Skeletal muscle satellite cell (primary cell): ENCODE data around the gene SLC15A3.

Source experiments
- H3K27me3 ChIP-seq: 2 replicates; pipeline ENCODE4 v1.7.0; 2013; ENCODE audit warnings: low read length; ENCODE audit not compliant: control insufficient read depth, insufficient read depth
- H3K36me3 ChIP-seq: 2 replicates; pipeline ENCODE4 v1.7.0; 2013; ENCODE audit warnings: mild to moderate bottlenecking, control low read depth, low read length; ENCODE audit not compliant: insufficient read depth
- H3K4me1 ChIP-seq: 2 replicates; pipeline ENCODE4 v1.7.0; 2013; ENCODE audit warnings: low read length; ENCODE audit not compliant: control insufficient read depth, insufficient read depth
- H3K4me2 ChIP-seq: 2 replicates; pipeline ENCODE4 v1.7.0; 2013; ENCODE audit warnings: mild to moderate bottlenecking, low read length
- H3K4me3 ChIP-seq: 2 replicates; pipeline ENCODE4 v1.7.0; 2013; ENCODE audit warnings: low read length
- H3K9ac ChIP-seq: 2 replicates; pipeline ENCODE4 v1.7.0; 2013; ENCODE audit warnings: mild to moderate bottlenecking, low read depth, low read length, moderate library complexity
- H3K9me3 ChIP-seq: replicated peaks from 2 replicates; pipeline ENCODE4 v1.7.0; 2013; ENCODE audit warnings: mild to moderate bottlenecking, control low read depth, low read length

The SLC15A3 gene

DNA sequence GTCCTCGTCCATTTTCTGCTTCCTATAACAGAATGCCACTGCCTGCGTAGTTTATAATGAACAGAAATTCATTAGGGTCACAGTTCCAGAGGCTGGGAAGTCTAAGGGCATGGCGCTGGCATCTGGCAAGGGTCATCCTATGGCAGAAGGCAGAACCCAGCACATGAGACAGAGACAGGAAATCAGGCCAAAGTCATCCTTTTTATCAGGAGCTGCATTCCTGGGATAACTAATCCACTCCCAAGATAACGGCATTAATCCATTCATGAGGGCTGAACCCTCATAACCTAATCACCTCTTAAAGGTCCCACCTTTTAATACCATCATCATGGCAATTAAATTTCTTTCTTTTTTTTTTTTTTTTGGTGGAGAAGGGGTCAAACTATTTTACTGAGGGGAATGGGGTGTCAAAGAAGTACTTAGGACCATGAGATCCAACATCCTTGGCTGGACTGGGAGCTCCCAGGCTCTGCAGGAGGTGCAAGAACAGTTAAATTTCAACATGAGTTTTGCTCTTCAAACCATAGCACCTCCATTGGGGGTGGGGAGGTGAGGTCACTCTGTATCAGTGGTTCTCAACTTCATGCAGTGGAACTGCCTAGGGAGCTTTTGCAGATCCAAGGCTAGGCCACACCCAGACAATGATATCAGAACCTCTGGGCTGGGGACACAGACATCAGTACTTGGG lies 33.6 kb downstream of the SLC15A3 start:
- Histone ChIP-seq H3K4me1 (peaks cover 17% of the 10 kb centered on the region), H3K9me3 (no peaks in the 10 kb centered on the region), H3K9ac (no peak overlapping the region), H3K4me3 (no peak overlapping the region), H3K4me2 (no peak overlapping the region), H3K36me3 (peaks cover 25% of the 10 kb centered on the region), H3K27me3 (no peaks in the 10 kb centered on the region)

DNA sequence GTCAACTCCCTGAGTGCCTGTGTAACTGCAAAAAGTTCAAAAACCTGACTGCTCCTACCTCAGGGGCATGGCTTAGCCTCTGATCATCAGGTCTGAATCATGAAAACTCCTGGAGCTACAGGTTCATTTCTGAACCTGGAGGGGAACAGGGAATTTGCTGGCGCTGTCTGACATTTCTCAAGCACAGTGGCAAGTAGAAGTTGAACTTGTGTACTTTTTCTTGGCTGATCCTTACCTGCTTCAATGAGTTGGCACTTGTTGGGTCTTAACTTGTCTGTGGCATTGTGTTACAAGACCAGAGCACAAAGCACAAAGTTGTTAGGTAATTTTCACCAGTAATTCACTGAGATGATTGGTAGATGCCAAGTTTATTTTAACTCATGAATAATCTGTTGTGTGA lies 34.7 kb downstream of the SLC15A3 start:
- no peak overlapping the region for H3K9ac ChIP-seq
- peaks cover 20% of the 10 kb centered on the region for H3K4me1 ChIP-seq
- H3K4me2 ChIP-seq: no peak overlapping the region
- no peak overlapping the region for H3K4me3 ChIP-seq
- peaks cover 19% of the 10 kb centered on the region for H3K36me3 ChIP-seq
- no peaks in the 10 kb centered on the region for H3K27me3 ChIP-seq
- no peaks in the 10 kb centered on the region for H3K9me3 ChIP-seq

DNA sequence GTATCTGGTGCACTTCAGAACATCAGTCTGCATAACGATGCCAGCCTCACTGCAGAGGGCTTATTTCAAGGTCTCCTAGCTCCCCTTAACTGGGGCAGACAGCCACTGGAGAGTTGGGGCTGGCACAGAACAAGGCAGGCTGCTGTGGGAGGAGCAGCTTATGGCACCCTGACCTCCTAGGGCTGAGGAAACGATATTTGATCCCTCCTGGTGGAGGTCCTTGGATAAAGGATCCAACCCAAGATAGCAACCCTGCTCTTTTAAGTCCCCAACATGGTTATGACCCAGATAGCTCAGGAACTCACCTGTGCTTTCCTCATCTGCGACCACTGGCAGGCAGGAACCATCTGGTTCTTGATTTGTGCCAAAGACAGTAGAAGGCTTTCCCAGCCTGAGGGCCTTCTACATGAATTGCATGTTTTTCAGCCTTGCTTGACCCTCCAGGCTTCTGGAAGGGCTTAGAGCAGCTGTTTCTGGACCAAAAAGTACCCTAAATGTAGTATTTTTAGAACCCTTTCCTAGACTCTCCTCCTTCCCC lies 35.2 kb downstream of the SLC15A3 start:
- no peak overlapping the region for H3K4me3 ChIP-seq
- H3K9ac ChIP-seq: no peak overlapping the region
- peaks cover 14% of the 10 kb centered on the region for H3K36me3 ChIP-seq
- peaks cover 3% of the 10 kb centered on the region for H3K27me3 ChIP-seq
- peaks cover 20% of the 10 kb centered on the region for H3K4me1 ChIP-seq
- no peaks in the 10 kb centered on the region for H3K9me3 ChIP-seq
- H3K4me2 ChIP-seq: no peak overlapping the region

DNA sequence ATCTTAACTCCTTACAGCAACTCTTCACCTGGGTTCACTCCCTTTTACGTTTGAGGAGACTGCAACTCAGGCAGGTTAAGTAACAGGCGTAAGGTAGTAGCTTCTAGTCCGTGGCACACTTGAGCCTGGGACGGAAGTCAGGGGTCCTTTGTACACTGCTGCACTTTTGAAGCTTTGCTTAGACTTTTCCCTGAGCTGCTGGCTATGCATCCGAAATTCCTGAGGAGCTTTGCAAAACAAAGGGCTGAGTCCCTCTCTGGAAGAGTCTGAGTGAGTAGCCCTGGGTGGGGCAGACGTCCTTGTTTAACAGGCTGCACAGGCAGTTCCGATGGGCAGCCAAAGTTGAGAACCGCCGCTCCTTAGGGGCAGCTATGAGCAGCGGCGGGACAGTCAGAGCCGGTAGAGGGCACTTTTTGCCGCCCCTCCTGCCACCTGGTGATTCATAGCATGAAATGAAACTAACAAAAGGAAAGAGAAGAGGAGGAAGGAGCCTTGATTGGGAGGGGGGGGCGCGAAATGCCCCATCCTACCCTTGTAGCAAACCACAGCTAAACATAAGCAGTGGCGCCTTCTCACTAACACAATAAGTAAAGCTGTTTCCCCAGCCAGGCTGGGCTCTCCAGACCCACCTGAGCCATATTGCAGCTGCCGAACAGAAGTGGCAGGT lies 36.6 kb downstream of the SLC15A3 start:
- H3K9ac ChIP-seq: peak overlapping the region; percentile 82
- peaks cover 20% of the 10 kb centered on the region for H3K4me1 ChIP-seq
- H3K4me2 ChIP-seq: peak overlapping the region; percentile 77
- H3K27me3 ChIP-seq: peaks cover 11% of the 10 kb centered on the region
- no peaks in the 10 kb centered on the region for H3K9me3 ChIP-seq
- H3K4me3 ChIP-seq: peak overlapping the region; percentile 68
- peaks cover 1% of the 10 kb centered on the region for H3K36me3 ChIP-seq

DNA sequence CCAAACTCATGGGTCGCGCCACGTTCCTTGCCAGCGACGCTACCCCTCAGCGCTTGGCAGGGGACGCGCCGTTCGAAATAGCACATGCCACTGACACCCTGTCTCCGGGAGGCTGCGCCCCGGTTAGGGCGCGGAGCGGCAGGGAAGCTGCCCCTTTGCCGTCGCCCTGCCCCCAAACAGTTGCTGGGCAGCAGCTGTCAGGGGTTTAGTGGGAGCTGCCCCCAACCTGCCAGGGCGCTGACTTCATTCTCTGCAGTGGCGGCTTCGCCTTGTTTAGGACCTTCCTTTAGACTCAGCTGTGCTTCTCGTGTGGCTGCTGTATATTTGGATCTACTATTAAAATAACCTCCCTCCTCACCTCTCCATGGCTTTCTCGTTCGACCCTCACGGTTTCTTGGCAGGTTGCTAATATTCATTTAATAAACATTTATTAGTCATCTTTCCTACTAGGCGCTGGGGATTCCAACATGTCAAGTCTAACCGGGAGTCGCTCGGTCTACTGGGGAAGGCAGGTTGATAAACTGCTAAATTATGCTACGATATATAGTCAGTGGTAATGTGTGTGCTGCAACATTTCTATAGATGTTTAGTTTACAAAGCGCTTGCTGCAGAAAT lies 37.2 kb downstream of the SLC15A3 start:
- H3K9me3 ChIP-seq: no peaks in the 10 kb centered on the region
- peak overlapping the region; percentile 68 for H3K4me3 ChIP-seq
- H3K4me1 ChIP-seq: peaks cover 20% of the 10 kb centered on the region
- peak overlapping the region; percentile 77 for H3K4me2 ChIP-seq
- H3K27me3 ChIP-seq: peaks cover 17% of the 10 kb centered on the region
- no peaks in the 10 kb centered on the region for H3K36me3 ChIP-seq
- H3K9ac ChIP-seq: peak overlapping the region; percentile 82

DNA sequence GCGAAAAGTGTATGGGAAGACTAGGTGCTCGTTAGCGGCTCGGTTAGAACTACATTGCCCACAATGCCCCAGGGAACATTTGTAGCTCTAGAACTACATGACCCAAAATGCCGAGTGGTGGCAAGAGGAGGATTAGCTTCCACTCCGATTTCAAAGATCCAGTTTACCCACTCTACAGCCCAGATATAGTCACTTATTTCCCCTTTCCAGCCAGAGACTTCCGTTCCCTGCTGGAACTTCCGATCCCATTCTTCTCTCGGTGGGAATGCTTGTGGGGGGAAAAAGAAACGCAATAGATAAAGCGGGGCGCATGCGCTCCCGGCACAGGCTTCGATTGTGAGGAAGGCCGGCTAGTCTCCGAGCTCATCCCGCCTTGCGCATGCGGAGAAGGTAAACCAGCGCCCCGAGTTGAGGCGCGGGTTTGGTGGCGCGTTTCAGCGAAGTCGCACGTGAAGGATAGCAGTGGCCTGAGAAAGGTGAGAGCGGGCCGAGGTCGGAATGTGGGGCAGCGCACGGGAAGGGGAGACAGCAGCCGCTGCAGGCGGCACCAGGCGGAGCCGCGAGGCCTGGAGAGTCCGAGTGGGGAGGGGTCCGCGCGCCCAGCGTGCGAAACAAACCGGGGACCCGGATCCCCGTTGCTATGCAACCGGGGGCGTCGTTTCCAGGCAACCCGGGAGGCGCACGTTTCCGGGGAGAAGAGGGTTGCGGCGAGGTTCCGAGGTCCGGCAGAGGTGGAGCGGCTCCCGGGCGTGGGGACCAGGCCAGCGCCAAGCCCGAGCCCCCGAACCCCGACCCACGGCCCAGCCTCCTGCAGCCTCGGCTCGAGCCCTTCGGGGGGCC lies 38.0 kb downstream of the SLC15A3 start, which contains the start of gene TMEM109:
TMEM109 (plus strand) TSS at position 366 of the 840 bp plus-strand sequence. CDS start 5,536 bp downstream, outside the sequence.
- Histone ChIP-seq H3K4me1 (peaks cover 17% of the 10 kb centered on the region), H3K4me2 (peak within 1 kb of the TSS; percentile 77), H3K9ac (peak within 1 kb of the TSS; percentile 82)

DNA sequence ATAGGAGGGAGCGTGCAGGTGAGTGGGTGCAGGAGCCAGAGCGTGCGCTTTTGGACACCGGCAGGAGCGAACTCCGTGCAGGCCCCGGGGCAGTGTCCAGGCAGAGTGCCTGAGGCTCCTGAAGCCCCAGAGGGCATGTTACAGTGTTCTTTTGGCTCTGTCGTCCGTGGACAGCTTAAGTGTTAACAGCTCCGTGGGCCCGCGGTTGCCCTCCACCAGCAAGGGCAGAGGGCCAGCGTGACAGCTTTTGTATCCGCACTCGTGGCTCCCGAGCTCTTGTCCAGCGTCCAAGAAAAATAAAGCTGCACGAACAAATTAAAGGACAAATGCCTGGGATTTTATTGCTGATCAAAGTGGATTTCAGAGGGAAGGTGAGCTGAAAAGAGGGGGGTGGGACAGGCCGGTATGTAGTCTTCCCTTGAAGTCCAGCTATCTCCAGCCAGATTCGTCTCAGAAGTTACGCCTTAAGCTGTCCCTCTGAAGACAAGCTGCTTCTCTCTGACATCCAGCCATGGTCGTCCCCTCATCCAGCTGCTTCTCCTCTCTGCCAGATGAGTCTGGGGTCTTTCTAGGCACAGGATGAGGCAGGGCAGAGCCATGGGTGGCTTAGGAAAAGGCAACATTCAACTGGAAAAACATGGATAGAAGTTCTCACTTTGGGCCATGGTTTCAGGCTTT lies 39.0 kb downstream of the SLC15A3 start:
- Histone ChIP-seq H3K4me2 (peak overlapping the region; percentile 77), H3K9me3 (no peaks in the 10 kb centered on the region), H3K4me3 (peak overlapping the region; percentile 68), H3K36me3 (no peaks in the 10 kb centered on the region), H3K27me3 (peaks cover 28% of the 10 kb centered on the region), H3K9ac (peak overlapping the region; percentile 82), H3K4me1 (peaks cover 10% of the 10 kb centered on the region)

More for the DNA sequence above, 38.0 kb downstream of the SLC15A3 start, which contains the start of gene TMEM109:
- no peaks in the 10 kb centered on the region for H3K9me3 ChIP-seq
- peaks cover 21% of the 10 kb centered on the region for H3K27me3 ChIP-seq
- no peaks in the 10 kb centered on the region for H3K36me3 ChIP-seq
- H3K4me3 ChIP-seq: peak within 1 kb of the TSS; percentile 68

DNA sequence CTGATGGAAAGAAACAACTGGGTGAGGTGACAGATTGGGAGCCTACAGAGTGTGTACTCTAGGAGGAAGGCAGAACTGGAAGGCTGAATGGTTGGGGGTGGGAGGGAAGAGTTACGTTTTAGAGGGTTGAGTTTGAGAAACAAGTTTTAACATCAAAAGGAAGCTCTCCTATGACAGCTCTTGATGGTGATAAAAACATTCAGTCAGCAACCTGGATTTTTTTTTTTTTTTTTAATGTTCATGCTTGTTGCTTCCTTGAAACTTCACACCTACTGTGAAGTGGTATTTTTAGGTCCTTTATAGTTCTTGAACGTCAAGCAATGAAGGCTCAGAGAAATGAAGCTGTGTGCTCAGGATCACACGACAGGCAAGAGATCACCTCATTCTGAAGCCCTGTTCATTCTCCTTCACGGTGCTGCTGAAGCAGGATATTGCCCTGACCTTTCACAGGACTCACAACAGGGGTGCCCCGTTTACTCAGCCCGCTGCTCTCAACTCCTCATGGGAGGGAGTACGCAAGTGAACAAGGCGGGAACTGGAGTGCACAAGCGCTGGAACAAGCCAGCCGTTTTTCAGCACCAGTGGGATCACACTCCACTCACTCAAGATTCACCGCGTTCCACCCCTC lies 39.6 kb downstream of the SLC15A3 start:
- Histone ChIP-seq H3K36me3 (no peaks in the 10 kb centered on the region), H3K27me3 (peaks cover 28% of the 10 kb centered on the region), H3K4me2 (no peak overlapping the region), H3K4me3 (no peak overlapping the region), H3K9me3 (no peaks in the 10 kb centered on the region), H3K9ac (no peak overlapping the region), H3K4me1 (peaks cover 10% of the 10 kb centered on the region)

DNA sequence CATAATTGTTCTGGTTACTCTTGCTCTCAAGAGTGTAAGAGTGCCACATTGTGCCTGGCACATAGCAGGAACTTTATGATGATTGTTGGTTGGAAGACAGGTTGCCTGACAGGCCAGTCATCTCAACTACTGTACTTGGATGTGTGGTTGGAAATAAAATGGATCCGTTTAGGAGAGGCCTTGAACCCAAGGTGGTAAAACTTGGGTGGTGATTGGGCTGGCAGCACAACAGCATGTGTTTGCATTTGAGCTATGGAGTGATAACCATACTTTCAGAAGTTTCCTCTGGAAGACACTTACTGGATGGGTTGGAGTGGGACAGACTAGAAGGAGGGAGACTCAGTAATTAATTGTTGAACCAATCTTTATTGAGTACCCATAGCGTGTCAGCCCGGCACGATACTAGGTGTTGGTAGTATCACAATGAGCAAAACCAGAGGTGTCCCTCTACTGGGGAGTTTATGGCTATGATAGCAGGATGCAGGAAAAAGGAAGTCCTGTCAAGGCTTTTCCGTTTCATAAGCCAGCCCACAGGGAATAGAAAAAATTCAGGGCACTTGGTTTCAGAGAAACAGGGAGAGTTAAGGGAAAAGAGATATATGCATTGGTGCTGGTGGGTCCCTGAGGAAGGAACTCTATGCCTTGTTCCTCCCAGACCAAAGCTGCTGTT lies 41.1 kb downstream of the SLC15A3 start:
- H3K4me1 ChIP-seq: peaks cover 12% of the 10 kb centered on the region

DNA sequence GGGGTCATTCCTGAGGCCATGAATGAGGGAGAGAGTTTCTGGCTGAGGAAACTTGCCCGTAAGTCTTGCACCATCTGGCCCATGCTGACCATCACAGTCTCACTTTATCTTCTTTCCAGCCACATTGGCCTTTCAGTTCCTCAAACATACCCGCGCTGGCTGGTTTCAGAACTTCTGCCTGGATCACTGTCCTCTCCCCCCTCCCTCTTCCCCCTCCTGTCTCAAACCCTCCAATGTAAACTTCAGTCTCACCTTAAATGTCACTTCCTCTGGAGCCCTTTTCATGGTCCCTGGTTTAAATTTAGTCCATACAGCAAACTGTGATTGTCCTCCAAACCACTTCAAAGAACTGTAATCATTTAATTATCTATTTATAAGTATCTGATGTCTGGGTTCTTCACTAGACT lies 41.7 kb downstream of the SLC15A3 start:
- H3K36me3 ChIP-seq: no peaks in the 10 kb centered on the region
- H3K4me2 ChIP-seq: no peak overlapping the region
- H3K4me1 ChIP-seq: peaks cover 11% of the 10 kb centered on the region
- no peak overlapping the region for H3K9ac ChIP-seq
- no peak overlapping the region for H3K4me3 ChIP-seq
- H3K27me3 ChIP-seq: peaks cover 28% of the 10 kb centered on the region
- no peaks in the 10 kb centered on the region for H3K9me3 ChIP-seq

More for the DNA sequence above, 41.1 kb downstream of the SLC15A3 start:
- Histone ChIP-seq H3K4me3 (no peak overlapping the region), H3K9ac (no peak overlapping the region), H3K27me3 (peaks cover 28% of the 10 kb centered on the region), H3K36me3 (no peaks in the 10 kb centered on the region), H3K4me2 (no peak overlapping the region), H3K9me3 (no peaks in the 10 kb centered on the region)
